Tibial nerve (tissue), 4 donors: ENCODE results near the gene FNBP1.

Experiments used
- CTCF ChIP-seq, 5 experiments: fragments of 200-600 bp in 3 of 5; fragments of 450-650 bp in 2 of 5; sonication (generic) in 3 of 5; IDR thresholded peaks; one replicate each; pipeline ENCODE4 v1.5.1; 2016 to 2019; ENCODE audit warnings: antibody characterized with exemption in 5 of 5, mild to moderate bottlenecking in 3 of 5, moderate library complexity in 2 of 5
- EP300 ChIP-seq, 2 donors: sonication (generic); formaldehyde crosslinking; IDR thresholded peaks; one replicate each; pipeline ENCODE4 v1.6.1; 2017; ENCODE audit warnings: antibody characterized with exemption in 2 of 2, mild to moderate bottlenecking in 1 of 2
- POLR2A ChIP-seq, 2 donors: fragments of 450-650 bp; IDR thresholded peaks; one replicate each; pipeline ENCODE4 v1.6.1; 2017; ENCODE audit warnings: antibody characterized with exemption in 2 of 2, mild to moderate bottlenecking in 2 of 2, moderate library complexity in 2 of 2

- no peak for TF ChIP-seq CTCF (IDR thresholded peaks at IDR 0.05)
- TF ChIP-seq POLR2A (IDR thresholded peaks at IDR 0.05) = no peak
- TF ChIP-seq EP300 (IDR thresholded peaks at IDR 0.05) = no peak
These were observed 109.6 kb downstream of the FNBP1 start for GRCh38 chr9:129933185-129934040.
